ENCODE results near the gene PRDM16.

Gene PRDM16

DNA sequence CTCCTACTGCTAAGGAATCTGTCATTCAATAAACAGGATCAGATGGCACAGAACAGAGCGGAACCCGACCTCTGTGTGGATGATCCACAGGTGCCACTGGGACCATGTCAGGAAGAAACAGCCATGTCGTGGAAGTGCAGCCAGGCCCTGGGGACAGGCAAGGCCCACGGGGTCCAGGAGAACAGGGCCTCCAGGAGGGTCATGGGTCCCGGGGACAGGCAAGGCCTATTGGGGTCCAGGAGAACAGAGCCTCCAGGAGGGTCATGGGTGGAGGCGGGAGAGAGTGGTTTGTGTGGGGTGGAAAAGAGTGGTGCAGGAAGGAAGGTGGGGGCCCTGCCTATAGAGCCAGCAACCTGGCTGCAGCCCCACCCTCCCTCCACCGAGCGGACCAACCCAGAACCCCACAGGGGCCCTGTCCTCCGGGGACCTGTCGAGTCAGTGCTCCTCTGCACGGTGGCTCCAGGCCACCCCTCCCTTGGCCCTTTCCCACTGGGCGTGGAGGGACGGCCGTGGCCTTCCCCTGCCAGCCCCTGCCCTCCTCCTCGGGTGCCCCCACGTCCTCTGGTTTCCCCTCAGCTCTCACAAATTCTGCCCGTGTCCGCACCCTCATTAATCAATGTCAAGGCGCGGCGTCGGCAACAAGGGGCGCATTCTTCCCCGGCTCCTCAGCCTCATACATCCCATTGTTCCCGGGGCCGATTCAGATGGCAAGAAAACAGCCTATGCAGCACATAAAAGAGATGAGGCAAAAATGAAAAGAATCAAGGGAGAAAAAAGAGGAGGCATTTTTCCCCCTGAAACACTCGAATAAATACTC lies 146.4 kb downstream of the PRDM16 start:
- DNase-seq (ENCODE audit: low read depth) = no peak
- H3K4me3 ChIP-seq (ENCODE audit: low read depth, low read length) = no peak overlapping the region
- TF ChIP-seq, protein P1, sequence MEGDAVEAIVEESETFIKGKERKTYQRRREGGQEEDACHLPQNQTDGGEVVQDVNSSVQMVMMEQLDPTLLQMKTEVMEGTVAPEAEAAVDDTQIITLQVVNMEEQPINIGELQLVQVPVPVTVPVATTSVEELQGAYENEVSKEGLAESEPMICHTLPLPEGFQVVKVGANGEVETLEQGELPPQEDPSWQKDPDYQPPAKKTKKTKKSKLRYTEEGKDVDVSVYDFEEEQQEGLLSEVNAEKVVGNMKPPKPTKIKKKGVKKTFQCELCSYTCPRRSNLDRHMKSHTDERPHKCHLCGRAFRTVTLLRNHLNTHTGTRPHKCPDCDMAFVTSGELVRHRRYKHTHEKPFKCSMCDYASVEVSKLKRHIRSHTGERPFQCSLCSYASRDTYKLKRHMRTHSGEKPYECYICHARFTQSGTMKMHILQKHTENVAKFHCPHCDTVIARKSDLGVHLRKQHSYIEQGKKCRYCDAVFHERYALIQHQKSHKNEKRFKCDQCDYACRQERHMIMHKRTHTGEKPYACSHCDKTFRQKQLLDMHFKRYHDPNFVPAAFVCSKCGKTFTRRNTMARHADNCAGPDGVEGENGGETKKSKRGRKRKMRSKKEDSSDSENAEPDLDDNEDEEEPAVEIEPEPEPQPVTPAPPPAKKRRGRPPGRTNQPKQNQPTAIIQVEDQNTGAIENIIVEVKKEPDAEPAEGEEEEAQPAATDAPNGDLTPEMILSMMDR (IDR thresholded peaks at IDR 0.05; ENCODE audit: low read depth, low read length) = no peak
- no peak for TF ChIP-seq MYC (IDR thresholded peaks at IDR 0.05; ENCODE audit: low read depth, low read length)
- TF ChIP-seq, protein P2, sequence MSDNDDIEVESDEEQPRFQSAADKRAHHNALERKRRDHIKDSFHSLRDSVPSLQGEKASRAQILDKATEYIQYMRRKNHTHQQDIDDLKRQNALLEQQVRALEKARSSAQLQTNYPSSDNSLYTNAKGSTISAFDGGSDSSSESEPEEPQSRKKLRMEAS (IDR thresholded peaks at IDR 0.05; ENCODE audit: low read depth, low read length) = no peak
- TF ChIP-seq POLR2A (IDR thresholded peaks at IDR 0.05; ENCODE audit: extremely low read depth, insufficient read length) = no peak

DNA sequence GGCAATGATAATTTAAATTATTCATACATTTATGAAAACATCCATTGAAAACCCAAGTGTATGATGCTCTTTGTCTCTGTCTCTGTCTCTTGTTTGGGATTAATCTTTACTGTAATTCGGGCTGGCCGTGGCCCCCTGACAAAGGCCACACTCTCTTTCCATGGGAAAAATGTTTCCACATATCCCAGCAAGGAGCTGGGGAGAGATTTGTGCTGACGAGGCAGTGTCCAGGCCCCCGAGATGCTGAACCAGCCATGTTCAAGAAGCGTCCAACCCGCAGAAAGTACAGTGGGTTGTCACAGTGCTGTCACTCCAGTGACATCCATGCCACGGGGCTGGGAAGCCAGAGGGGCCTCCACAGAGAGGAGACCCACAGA lies 147.0 kb downstream of the PRDM16 start:
- DNase-seq (ENCODE audit: low read depth) = no peak

DNA sequence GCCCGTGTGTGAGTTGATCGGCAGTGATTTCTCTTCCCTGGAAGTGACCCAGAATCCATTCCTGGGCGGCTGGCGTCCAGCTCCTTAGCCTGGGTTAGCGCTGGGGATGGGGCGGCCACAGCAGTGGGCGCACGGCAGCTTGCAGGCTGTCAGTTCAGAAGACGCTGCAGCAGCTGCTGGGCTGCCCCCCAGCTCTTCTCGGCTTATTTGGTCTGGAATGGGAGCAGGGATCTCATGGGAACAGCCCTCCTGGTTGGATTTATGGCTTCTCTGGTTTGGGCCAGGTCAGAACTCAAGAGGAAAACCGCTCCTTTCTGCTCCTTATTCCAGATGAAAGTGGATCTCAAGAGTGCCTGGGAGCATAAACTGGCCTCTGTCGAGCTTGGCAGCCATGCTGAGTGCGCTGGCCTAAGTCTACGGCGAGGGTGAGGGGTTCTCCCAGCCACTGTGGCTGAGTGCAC lies 148.2 kb downstream of the PRDM16 start:
- DNase-seq (ENCODE audit: low read depth) = no peak

More for the DNA sequence above, 147.0 kb downstream of the PRDM16 start:
- H3K4me3 ChIP-seq (ENCODE audit: low read depth, low read length) = no peak overlapping the region
- no peak for TF ChIP-seq POLR2A (IDR thresholded peaks at IDR 0.05; ENCODE audit: extremely low read depth, insufficient read length)
- TF ChIP-seq, protein P1 (IDR thresholded peaks at IDR 0.05; ENCODE audit: low read depth, low read length) = no peak

DNA sequence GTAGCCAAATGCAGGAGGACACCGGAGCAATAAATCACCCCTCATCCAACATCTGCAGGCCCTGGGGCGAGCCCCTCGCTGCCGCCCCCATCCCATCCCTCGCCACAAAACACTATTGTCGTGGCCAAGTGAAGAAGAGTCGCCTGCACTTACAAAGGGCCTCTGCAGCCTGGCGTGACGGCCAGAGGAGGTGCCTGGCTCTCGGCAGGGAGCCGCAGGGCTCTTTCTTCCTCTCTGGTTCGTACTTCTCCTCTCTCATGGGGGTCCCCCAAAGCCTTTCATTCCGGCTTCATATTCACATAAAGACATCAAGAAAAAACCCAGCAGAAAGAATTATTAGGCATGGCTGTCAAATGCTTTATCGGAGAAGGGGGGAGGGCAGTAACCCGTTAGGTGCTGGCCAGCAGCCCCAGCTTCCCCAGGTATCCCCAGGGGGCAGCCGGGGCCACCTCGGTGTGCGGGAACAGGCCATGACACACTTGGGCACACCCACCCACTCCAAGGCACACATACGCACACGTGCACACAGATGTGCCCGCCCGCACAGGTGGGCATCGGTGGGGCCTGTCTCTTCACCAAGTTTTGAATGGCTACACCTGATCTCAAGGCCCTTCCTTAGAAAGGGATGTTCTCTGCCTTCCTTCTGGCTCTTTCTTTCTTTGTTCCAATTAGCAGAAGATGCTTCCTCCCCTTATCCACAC lies 149.1 kb downstream of the PRDM16 start:
- no peak overlapping the region for H3K4me3 ChIP-seq (ENCODE audit: low read depth, low read length)
- no peak for DNase-seq (ENCODE audit: low read depth)
- no peak for TF ChIP-seq POLR2A (IDR thresholded peaks at IDR 0.05; ENCODE audit: extremely low read depth, insufficient read length)
- TF ChIP-seq, protein P2 (IDR thresholded peaks at IDR 0.05; ENCODE audit: low read depth, low read length) = no peak

More for the DNA sequence above, 148.2 kb downstream of the PRDM16 start:
- TF ChIP-seq MYC (IDR thresholded peaks at IDR 0.05; ENCODE audit: low read depth, low read length) = no peak
- TF ChIP-seq, protein P2 (IDR thresholded peaks at IDR 0.05; ENCODE audit: low read depth, low read length) = no peak
- TF ChIP-seq, protein P1 (IDR thresholded peaks at IDR 0.05; ENCODE audit: low read depth, low read length) = no peak
- TF ChIP-seq POLR2A (IDR thresholded peaks at IDR 0.05; ENCODE audit: extremely low read depth, insufficient read length) = no peak
- no peak overlapping the region for H3K4me3 ChIP-seq (ENCODE audit: low read depth, low read length)

DNA sequence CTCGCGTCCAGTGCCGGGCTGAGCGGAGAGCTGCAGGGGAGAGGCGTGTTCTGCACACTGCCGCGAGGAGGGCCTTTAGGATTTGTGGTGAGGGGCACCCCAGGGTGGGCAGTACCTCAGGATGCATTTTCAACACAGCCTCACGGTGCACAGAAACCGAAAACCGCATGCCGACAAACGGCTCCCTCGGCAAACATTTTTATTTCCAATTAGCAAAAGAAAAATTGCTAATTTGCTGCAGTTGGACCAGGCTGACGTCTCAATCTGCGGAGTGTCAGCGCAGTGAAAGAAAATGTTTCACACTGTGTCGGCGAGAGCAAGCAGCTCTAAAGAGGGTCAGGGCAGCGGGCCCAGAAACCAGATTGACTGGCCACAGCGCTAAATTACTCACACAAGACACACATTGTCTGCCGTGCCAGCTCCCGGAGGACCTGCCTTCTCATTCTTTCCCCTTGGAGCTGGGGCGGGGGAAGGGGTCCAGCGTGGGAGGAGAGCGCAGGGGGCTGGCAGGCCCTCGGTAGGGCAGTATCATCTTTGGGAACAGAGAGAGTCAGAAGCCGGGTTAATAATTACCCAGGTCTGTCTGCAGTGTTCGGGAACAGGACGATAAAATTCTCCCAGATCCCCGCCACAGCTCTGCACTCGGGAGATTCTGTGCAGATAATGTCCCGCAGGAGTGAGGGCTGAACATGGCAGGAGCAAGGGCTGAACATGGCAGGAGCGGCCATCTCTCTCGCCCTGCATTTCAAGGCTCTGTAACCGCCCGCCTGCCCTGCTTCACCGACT lies 150.2 kb downstream of the PRDM16 start:
- TF ChIP-seq POLR2A (IDR thresholded peaks at IDR 0.05; ENCODE audit: extremely low read depth, insufficient read length) = no peak
- H3K4me3 ChIP-seq (ENCODE audit: low read depth, low read length) = no peak overlapping the region
- peak; percentile 9 for DNase-seq (ENCODE audit: low read depth)

DNA sequence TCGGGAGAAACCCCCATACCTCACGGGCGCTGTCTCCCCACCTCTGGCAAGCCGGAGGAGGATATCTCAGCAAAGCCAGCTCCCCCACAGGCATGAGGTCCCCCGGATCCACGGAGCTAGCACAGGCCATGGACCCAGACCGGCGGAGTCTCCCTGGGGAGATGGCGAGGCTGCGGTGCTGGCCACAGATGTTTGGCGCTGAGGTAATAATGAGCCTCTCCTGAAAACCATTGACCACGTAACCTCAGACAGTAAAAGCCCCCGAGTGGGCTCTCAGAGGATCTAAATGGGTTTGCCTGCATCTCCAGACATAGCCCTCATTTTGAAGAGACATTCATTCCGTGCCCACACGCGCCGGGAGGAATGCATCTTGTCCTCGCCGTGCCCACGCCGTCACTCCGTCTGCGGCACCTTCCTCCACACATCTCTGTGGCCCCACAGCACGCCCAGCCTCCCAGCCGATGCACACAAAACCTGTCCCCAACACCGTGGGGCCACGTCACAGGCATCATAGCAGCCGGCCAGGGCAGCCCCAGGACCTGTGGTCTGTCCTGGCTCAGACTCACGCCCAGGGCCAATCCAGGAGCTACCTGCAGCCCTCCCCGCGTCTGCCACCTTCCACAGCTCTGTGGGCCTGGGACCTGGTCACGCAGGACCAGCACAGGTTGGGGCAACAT lies 150.9 kb downstream of the PRDM16 start:
- H3K4me3 ChIP-seq (ENCODE audit: low read depth, low read length) = no peak overlapping the region
- no peak for TF ChIP-seq POLR2A (IDR thresholded peaks at IDR 0.05; ENCODE audit: extremely low read depth, insufficient read length)
- no peak for TF ChIP-seq MYC (IDR thresholded peaks at IDR 0.05; ENCODE audit: low read depth, low read length)
- TF ChIP-seq, protein P2 (IDR thresholded peaks at IDR 0.05; ENCODE audit: low read depth, low read length) = no peak
- TF ChIP-seq, protein P1 (IDR thresholded peaks at IDR 0.05; ENCODE audit: low read depth, low read length) = no peak
- DNase-seq (ENCODE audit: low read depth) = peak; percentile 20
